Measurements from ENCODE around the gene SLIT1.

Gene SLIT1

GRCh38 chr10:97185326-97186058, at the start of gene SLIT1:
TSS of gene SLIT1 (minus strand) at chr10:97185959. CDS start at chr10:97185674, 285 bp downstream.
- no peak for DNase-seq (ENCODE audit: low read depth in 2 of 2)

GRCh38 chr10:97235353-97235752, 49.6 kb upstream of the SLIT1 start:
- DNase-seq (ENCODE audit: low read depth in 2 of 2), result no peak

- no peak for DNase-seq (ENCODE audit: low read depth in 2 of 2)
These were observed 48.6 kb upstream of the SLIT1 start for GRCh38 chr10:97234400-97234799.

GRCh38 chr10:97230146-97230545, 44.4 kb upstream of the SLIT1 start:
- DNase-seq (ENCODE audit: low read depth in 2 of 2), result no peak

DNA sequence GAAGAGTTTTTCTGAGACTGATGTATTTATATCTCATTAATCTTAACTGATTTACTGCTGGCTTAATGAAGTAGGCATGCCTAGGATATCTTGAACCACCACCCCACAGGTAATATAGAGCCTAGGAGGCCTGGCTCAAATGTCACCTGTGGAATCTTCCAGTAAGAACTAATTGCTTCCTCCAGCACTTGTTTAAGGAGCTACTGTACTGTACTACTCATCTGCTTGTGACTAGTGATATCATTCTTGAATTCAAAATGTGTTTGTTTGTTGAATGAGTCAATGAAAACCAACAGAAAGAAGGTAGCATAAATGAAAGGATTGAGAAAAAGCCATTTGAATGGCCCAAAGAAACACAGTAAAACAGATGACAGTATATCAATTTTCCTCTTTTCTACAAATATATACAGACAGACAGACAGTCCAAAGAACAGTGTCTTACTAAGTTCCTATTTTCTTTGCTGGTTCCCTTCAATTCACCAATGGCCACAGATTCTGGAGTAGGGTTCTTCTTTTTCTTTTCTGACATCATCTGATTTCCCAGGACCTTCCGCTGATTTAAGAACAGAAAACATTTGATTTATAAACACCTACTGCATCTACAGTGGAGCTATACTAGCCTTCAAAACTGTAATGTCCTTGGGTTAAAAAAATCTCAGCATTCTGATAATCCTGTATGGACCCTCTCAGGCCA, 43.7 kb upstream of the SLIT1 start:
- no peak for DNase-seq (ENCODE audit: low read depth in 2 of 2)

GRCh38 chr10:97228775-97229157, 43.0 kb upstream of the SLIT1 start:
- no peak for DNase-seq (ENCODE audit: low read depth in 2 of 2)

DNA sequence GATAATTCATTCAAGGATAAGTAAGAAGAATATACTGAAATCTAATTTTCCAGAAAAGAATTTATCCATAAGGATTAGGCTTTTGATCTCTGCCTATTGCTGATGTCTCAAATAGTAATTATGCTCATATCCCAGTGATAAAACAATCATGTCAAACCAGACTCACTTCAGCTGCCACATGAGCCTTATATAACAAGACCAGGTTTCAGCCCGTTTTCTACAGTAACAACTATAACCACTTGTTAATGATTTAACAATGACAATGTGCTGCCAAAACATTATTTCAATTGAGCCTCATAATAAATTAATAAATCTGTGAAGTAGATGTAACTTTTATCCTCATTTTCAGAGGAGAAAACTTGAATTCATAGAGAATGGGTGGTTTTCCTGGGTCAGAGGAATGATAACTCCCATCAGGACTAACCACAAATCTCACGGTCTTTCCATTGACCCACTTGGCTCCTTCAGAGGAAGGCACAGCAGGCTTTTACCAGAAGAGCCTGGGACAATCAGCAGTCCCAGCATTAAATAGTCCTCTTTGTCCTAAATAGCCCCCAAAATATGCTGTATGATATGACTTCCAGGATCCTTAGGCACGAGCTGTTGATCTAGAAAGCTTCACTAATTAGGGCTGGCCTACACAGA, 42.5 kb upstream of the SLIT1 start:
- no peak for DNase-seq (ENCODE audit: low read depth in 2 of 2)

DNA sequence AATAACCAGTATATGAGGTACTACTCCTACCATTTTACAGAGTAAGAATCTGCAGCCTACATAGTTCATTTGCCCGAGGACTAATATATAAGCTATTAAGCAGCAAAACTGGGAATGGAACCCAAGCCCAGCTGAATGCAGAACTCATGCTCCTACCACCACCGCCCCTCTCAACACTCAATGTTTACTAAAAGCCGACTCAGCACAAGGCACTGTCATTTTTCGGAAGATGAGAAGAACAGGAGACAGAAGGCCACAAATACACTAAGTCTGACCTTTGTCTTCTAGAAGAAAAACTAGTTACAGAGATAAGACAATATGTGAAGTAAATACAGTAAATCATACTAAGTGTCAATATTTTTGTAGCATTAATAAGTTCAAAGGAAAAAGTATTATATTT, 40.6 kb upstream of the SLIT1 start:
- DNase-seq (ENCODE audit: low read depth in 2 of 2), result no peak

DNA sequence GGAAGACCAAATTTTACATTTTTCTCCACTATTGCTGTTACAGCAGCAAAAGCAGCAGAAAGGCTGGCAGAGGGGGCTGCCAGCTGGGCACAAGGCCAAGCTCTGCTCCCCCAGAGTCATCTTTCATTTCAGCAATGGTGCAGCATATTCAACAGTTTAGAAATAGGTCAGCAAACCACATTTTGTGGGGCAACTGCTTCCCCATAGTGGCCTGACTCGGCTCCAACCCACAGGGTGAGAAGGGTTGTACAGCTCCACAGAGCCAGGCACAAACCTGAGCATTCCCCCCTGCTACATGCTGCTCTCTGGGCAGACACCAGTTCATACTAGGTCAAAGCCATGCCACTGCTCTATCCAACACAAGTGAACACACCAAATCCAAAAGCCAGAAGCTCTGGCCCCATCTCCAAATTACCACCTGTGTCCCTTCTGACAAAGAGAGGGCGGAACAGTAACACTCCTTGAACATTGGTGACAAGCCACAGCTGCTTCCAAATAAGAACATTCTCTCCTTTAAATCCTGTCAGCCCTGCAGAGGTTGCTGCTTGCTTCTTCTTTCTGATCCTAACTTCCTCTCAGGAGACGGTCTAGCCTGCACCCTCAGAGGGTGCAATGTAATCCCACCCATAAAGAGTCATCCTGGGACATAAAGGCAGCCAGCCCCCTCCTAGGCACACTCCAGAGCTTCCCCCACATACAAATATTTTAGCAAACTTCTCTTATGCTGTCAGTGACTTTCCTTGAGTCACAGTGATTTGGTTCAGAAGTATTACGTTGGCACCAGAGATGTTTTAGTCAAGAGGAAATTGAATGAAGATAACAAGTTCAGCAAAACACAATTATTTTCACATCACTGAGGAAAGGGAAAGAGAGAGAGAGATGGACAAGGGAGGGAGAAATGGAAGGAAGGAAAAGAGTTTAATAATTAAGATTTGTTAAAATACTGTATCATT, 39.0 kb upstream of the SLIT1 start:
- no peak for DNase-seq (ENCODE audit: low read depth in 2 of 2)

DNA sequence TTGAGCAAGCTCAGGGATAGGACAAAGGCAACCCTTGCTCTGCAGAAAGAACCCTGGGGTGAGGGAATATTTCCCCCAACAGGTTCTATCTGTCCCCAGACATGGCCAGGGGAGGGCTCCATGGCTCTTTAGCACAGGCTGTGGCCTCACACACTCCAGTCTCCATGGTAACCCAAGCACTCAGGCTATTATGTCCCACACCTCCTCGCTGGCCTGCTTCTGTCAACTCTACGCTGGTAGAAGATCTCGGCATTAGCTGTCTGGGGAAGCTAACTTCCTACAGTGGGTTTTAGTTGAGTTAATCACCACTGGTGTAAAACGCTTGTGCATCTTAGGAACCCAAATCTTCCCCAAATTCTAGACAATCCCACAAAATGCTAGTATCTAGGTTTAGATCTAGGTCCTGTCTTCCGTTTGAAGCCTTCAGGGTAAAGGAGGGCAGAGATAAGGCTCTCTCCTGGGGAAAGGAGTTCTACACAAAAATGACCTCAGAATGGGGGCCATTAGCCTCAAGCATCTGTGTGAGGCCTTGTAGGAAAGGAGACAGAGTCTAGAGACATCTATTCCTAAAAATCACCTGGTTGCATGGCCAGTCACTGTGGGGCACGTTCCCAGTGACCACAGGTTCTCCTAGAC, 36.7 kb upstream of the SLIT1 start:
- DNase-seq (ENCODE audit: low read depth in 2 of 2), result no peak

GRCh38 chr10:97220355-97220754, 34.6 kb upstream of the SLIT1 start:
- DNase-seq (ENCODE audit: low read depth in 2 of 2), result no peak

GRCh38 chr10:97217299-97217698, 31.5 kb upstream of the SLIT1 start:
- no peak for DNase-seq (ENCODE audit: low read depth in 2 of 2)

GRCh38 chr10:97215619-97216260, 30.0 kb upstream of the SLIT1 start:
- no peak for DNase-seq (ENCODE audit: low read depth in 2 of 2)

DNA sequence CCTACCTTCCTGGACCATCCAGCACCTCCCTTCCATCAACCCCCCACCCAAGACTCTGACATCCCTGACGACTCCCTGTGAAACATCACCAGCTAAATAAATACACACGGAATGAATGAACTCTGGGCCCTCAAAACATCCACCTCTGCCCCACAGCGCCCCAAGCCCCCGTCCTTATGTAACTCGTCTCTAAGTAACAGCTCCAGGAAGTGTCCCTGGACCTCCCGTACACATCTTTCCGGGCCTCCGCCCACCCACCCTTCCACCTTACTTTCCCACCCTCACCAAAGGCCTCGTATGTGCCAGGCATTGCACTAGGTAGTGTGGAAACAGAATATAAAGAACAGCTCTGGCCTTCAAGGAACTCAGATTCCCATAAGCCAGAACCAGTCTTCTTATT, 27.7 kb upstream of the SLIT1 start:
- no peak for DNase-seq (ENCODE audit: low read depth in 2 of 2)

DNA sequence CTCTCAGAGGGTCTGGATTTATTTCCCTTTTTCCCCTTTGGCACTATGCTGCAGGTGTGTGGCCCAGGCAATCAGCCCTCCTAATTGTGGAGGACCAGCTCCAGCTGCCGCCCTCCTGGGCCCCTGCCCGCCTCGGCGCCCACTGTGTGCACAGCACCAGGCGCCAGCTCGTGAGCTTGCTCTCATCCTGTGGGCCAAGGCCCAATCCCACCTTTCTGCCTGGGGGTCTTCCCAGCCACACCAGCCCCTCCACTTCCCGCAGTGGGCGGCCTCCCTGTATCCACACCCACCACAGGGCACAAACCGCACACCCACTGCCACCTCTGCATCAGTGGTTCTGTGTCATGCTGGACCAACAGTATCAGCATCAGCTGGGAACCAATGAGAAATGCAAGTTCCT, 25.5 kb upstream of the SLIT1 start:
- DNase-seq (ENCODE audit: low read depth in 2 of 2), result no peak

- DNase-seq (ENCODE audit: low read depth in 2 of 2), result peak; percentile 23 to 61
These were observed 24.8 kb upstream of the SLIT1 start for GRCh38 chr10:97210543-97210960.

DNA sequence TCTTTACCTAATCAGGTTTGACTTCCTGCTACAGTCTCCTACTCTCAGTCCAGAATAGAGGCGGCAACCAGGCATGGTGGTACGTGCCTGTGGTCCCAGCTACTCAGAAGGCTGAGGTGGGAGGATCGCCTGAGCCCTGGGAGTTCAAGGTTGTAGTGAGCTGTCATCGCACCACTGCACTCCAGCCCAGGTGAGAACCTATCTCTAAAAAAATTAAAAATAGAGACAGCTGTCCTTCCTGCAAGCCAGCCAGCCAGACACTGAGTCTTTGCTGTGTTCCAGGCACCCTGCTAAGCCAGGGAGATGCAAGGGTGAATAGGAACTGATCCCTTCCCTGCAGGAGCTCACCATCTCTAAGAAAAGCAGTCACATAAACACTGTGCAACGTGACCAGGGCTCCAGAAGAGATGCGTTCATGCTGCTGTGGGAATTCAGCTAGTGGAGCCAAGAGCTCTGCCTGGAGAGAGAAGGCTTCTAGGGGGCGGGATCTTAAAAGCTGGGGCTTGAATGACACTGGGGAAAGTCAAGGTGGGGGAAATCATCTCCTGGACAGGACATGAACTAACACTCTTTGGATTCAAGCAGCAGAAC, 22.1 kb upstream of the SLIT1 start:
- no peak for DNase-seq (ENCODE audit: low read depth in 2 of 2)

DNA sequence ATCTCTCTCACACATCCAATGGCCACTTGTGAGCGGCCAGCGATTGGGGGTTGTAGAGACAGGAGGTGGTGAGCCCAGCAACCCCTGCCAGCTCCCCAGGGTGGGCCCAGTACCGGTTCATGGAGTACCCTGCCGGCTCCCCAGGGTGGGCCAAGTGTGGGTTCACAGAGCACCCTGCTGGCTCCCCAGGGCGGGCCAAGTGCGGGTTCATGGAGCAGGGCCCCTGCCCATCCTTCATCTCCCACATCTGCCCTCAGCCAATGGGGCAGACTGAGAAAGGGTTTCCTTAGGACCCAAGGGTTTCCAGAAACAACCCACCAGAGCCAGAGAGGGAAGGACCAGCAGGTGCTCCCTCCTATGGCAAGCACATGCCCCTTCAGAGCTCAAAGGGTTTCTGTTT, 21.4 kb upstream of the SLIT1 start:
- DNase-seq (ENCODE audit: low read depth in 2 of 2), result no peak

GRCh38 chr10:97204826-97205679, 19.3 kb upstream of the SLIT1 start:
- DNase-seq (ENCODE audit: low read depth in 2 of 2), result no peak

- DNase-seq (ENCODE audit: low read depth in 2 of 2), result no peak
These were observed 17.5 kb upstream of the SLIT1 start for GRCh38 chr10:97203220-97203619.
